Upper lobe of right lung (tissue), 1 donor: ENCODE results near the gene LRRC1. TPM values are rescaled to one million over a fixed set of nuclear protein-coding genes. Genes with fewer than 3 reads are reported as not detected.

Experiments
- ATAC-seq: fragments of 200-7000 bp; cut with Tn5 transposase; one replicate; pipeline ENCODE4 v1.9.1; 2020; ENCODE audit warnings: mild to moderate bottlenecking, moderate library complexity
- DNase-seq: peaks from one replicate; pipeline ENCODE4 v3.0.0-alpha.2; 2020
- H3K27ac ChIP-seq: fragments of 200-600 bp; one replicate; pipeline ENCODE4 v1.8.0; 2022
- H3K27me3 ChIP-seq: fragments of 200-600 bp; one replicate; pipeline ENCODE4 v1.8.0; 2022; ENCODE audit warnings: mild to moderate bottlenecking
- H3K36me3 ChIP-seq: fragments of 200-600 bp; one replicate; pipeline ENCODE4 v1.8.0; 2022
- H3K4me1 ChIP-seq: fragments of 200-600 bp; one replicate; pipeline ENCODE4 v1.8.0; 2022
- H3K4me3 ChIP-seq: fragments of 200-600 bp; one replicate; pipeline ENCODE4 v1.8.0; 2022; ENCODE audit warnings: mild to moderate bottlenecking
- H3K9me3 ChIP-seq: fragments of 200-600 bp; one replicate; pipeline ENCODE4 v1.8.0; 2022
- CTCF ChIP-seq: fragments of 200-600 bp; IDR thresholded peaks from one replicate; pipeline ENCODE4 v1.8.0; 2022; ENCODE audit warnings: antibody characterized with exemption
- intact Hi-C: fragments of 100-400 bp; cut with DNase I; formaldehyde crosslinking; loops from one replicate; pipeline ENCODE4 v1.11.0; 2022
- total RNA-seq: library from RNA; stranded (reverse); fragmentation: NEBNext Ultra II Directional; extraction: Animal tissue kit (Norgen Biotek cat#: 25700); gene quantifications from one replicate; pipeline ENCODE4 v1.2.1, GENCODE V29; 2021
- donor health status: DM: no; HTN: yes; CAD: no; lungs with severe emphysema.

The LRRC1 gene
- total RNA-seq, 1 donor from 2014 or later: 22.3 TPM

- ATAC-seq (no peak), DNase-seq (no peak)
- no peaks in the 10 kb centered on the region for H3K27me3 ChIP-seq
- intact Hi-C loops: no loop called here
- H3K4me3 ChIP-seq: no peak overlapping the region
- no peaks in the 10 kb centered on the region for H3K9me3 ChIP-seq
- peaks cover 2% of the 10 kb centered on the region for H3K4me1 ChIP-seq
- no peak for TF ChIP-seq CTCF
- H3K27ac ChIP-seq: no peak overlapping the region
- no peaks in the 10 kb centered on the region for H3K36me3 ChIP-seq
These were observed 20.7 kb downstream of the LRRC1 start for GRCh38 chr6:53815381-53816119.

GRCh38 chr6:53818858-53819609 lies 24.2 kb downstream of the LRRC1 start:
- Histone ChIP-seq H3K4me1 (peaks cover 2% of the 10 kb centered on the region), H3K36me3 (no peaks in the 10 kb centered on the region), H3K9me3 (no peaks in the 10 kb centered on the region), H3K4me3 (no peak overlapping the region), H3K27me3 (no peaks in the 10 kb centered on the region), H3K27ac (no peak overlapping the region)
- ATAC-seq: no peak
- no peak for DNase-seq
- no peak for TF ChIP-seq CTCF
- intact Hi-C loops: no loop called here

- TF ChIP-seq CTCF: no peak
- Histone ChIP-seq H3K9me3 (no peaks in the 10 kb centered on the region), H3K27ac (no peak overlapping the region), H3K4me1 (peaks cover 2% of the 10 kb centered on the region), H3K27me3 (no peaks in the 10 kb centered on the region), H3K4me3 (no peak overlapping the region), H3K36me3 (no peaks in the 10 kb centered on the region)
- intact Hi-C loops: no loop called here
- DNase-seq (no peak), ATAC-seq (no peak)
These were observed 27.8 kb downstream of the LRRC1 start for GRCh38 chr6:53822401-53823125.

GRCh38 chr6:53824714-53825113 lies 29.9 kb downstream of the LRRC1 start:
- ATAC-seq: no peak
- no peaks in the 10 kb centered on the region for H3K4me1 ChIP-seq

More at GRCh38 chr6:53824714-53825113, 29.9 kb downstream of the LRRC1 start:
- H3K27me3 ChIP-seq: no peaks in the 10 kb centered on the region
- DNase-seq: no peak
- H3K4me3 ChIP-seq: no peak overlapping the region
- intact Hi-C loops: no loop called here
- H3K9me3 ChIP-seq: no peaks in the 10 kb centered on the region
- no peaks in the 10 kb centered on the region for H3K36me3 ChIP-seq
- no peak for TF ChIP-seq CTCF
- H3K27ac ChIP-seq: no peak overlapping the region
